HG03064 (cell line): ENCODE measurements around the gene SGMS1.
"Not testable (repeated sequence)": the region's sequence is repeated elsewhere in the genome, so short reads cannot be mapped to it uniquely, and the experiment has no call there.

Source experiments
- ATAC-seq: cut with Tn5 transposase; IDR thresholded peaks from one replicate; pipeline ENCODE4 v1.9.1; 2021; ENCODE audit warnings: low read depth; ENCODE audit not compliant: unreplicated experiment

Gene SGMS1

GRCh38 chr10:50585921-50586739, 37.6 kb downstream of the SGMS1 start:
- no peak for ATAC-seq

DNA sequence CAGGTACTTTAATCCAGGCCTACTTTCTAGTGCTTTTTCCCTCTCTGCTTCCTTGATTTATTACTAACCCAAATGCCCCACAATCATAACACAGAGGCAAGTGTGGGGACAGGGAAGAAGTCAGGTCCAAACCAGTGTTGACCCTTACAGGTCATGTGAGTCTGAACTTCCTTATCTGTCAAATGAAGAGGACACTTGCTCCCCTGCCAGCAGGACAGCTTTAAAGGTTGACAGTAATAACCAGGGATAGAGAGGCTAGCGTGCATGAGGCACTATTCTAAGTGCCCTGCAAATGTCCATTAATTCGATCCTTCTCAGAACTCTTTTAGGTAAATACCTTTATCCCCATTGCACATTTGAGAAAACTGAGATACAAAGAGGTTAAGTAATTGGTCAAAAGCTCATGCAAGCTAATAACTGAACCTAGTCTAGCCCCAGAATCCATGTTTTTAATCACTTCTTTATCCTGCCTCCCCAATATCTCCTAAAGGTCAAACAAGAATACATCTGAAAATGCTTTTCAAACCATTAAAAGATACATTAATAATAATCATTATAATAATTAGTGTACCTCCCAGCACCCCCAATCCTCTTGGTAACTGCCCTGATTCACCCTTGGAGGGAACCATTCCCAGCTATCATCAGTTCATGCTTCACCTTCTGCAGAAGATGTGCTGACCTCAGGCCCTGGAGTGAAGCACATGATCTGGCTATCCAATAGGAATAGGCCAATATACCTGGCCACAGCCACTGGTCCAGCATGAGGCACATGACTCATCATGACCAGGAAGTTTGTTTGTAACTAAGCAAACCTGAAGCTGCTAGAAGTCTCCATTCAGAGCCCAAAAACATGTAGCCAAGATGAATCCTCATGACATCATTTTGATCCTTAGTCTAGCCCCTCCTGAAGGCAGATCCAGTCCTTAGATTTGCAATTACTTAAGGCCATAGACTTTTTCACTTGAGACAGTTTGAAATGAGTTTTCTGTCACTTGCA, 40.7 kb downstream of the SGMS1 start:
- ATAC-seq: no peak

DNA sequence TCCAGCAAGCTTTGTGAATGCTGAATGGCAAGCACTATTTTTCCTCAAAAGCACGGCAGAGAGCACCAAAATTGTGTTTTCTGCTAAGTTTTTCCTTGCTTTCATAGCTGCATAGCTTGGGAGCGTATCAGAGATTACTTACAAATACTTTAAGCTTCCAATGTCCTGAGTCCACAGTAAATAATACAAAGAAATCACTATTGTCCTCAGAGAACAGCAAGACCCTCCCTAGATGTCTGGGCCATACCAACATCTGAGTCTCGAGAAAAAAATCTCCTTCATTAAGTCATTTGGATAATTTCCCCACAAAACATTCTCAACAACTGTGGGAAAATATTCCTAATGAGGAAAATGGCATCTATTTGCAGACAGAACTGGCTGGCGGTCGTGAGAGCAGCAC, 41.7 kb downstream of the SGMS1 start:
- no peak for ATAC-seq

DNA sequence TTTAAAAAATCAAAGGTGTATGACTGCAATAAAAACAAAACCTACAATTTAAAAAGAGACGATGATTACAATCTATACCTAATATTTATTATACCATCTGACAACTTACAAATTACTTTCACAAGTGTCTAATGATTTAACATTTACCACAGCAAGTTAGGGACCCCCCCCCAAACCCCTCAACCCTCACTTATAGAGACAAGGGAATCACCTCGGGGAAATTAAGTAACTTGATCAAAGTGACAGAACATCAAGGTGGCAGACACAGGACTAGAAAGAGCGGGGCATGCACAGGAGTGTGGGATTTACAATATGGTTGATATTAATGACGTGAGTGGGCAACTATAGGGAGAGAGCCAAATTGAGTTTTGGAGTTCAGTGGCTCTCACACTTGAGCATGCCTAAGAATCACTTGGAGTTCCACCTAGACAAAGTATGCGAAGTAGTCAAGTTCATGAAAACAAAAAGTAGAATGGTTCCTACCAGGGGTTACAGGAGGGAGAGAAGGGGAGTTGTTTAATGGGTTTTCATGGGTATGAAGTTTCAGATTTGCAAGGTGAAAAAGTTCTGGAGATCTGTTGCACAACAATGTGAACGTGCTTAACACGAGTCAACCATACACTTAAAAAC, 43.4 kb downstream of the SGMS1 start:
- no peak for ATAC-seq

- no peak for ATAC-seq
Observed at GRCh38 chr10:50579491-50580261, 44.1 kb downstream of the SGMS1 start.

DNA sequence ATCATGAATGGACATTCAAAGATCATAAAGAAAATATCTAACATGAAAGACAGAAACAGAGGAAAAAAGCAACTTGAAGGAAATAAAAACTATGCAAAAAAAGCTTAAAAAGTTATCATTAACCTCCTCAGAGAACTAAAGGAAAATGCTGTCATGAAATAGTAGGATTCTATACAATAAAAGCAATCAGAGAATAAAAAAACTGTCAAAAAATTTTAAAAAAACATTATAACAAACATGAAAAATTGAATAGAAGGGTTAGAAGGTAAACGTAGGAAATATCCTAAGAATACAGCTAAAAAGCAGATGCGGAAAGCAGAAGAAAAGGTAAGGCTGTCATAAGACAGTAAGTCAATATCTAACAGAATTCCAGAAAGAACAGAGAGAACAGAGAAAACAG, 44.8 kb downstream of the SGMS1 start:
- ATAC-seq: no peak

- no peak for ATAC-seq
Observed at GRCh38 chr10:50577681-50578350, 45.9 kb downstream of the SGMS1 start.

GRCh38 chr10:50577010-50577409, 46.7 kb downstream of the SGMS1 start:
- ATAC-seq: no peak

- no peak for ATAC-seq
Observed at GRCh38 chr10:50576245-50576815, 47.4 kb downstream of the SGMS1 start.

DNA sequence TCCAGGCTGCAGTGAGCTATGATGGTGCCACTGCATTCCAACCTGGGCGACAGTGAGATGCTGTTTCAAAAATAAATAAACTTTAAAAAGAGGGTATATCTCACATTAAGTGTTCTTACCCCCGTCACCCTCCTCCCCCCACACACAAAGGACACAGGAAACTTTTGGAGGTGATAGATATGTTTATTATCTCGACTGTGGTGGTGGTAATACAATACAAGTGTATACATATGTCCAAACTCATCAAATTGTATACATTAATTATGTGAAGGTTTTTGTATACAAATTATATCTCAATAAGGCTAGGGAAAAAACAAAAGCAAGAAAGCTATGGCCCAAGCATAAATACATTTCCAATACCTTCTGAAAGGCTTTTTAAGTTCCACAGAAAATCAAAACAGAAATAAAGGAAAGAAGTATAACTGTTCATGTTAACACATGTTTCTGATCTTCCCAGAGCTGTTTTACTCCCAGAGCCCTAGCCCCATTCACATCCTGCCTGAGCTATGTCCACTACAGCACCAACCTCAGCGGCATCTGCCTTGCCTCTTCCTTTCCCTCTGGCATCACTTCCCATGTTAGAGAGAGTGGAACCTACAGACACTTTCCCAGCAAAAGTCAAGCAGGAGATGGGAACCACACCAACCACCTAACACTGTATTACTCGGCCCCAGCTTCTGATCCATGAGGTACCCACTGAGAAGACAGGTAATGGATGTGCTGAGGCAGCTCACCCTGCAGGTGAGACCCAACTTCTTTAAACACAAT, 48.1 kb downstream of the SGMS1 start:
- no peak for ATAC-seq

- no peak for ATAC-seq
Observed at GRCh38 chr10:50574931-50575330, 48.8 kb downstream of the SGMS1 start.

DNA sequence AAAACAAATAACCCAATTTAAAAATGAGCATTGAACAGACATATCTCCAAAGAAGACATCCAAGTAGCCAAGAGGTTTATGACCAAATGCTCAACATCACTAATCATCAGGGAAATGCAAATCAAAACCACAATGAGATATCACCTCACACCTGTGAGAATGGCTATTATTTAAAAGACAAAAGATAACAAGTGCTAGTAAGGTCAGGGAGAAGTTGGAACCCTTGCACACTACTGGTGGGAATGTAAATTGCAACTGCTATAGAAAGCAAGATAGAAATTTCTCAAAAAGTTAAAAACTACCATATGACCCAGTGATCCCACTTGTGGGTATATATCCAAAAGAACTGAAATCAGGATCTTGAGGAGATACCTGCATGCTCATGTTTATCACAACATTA, 49.5 kb downstream of the SGMS1 start:
- no peak for ATAC-seq

GRCh38 chr10:50572017-50572491, 51.7 kb downstream of the SGMS1 start:
- no peak for ATAC-seq

GRCh38 chr10:50568750-50569149, 55.0 kb downstream of the SGMS1 start:
- ATAC-seq: not testable (repeated sequence)

DNA sequence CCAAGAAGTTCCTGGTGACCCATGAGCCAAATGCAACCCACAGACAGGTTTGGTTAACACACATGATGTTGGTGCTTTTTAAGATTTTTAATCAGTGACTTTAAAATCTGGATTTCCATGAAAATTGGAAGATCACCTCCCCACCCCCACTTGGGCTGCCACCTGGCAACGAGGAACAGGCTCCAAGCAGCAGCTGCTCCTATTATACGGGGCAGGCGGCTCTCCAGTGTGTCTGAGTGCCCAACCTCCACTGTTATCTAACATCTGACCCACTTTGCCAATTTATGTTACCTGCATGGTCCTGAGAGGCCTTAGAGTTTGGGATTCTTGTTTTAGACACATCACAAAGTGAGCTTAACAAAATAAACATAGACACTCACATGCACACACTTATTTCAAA, 56.4 kb downstream of the SGMS1 start:
- no peak for ATAC-seq

DNA sequence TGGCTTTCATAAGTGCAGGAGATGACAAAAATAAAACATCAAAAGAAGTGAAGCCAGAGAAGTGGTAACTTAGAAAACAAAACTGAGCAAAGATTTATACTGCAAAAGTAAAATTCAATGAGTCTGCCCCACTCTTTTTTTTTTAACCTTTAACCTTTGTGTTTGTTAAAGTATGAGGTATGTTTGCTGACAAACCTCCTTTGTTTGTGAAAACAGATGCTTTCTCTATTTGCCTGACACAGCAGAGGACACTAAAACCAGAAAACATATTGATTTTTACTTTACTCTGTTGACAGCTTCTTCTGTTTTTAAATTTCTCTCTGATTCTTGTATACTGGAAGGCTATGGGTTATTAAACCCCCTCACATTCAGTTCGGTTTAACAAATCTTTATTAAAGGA, 57.6 kb downstream of the SGMS1 start:
- no peak for ATAC-seq

- ATAC-seq: no peak
Observed at GRCh38 chr10:50565301-50566083, 58.3 kb downstream of the SGMS1 start.

DNA sequence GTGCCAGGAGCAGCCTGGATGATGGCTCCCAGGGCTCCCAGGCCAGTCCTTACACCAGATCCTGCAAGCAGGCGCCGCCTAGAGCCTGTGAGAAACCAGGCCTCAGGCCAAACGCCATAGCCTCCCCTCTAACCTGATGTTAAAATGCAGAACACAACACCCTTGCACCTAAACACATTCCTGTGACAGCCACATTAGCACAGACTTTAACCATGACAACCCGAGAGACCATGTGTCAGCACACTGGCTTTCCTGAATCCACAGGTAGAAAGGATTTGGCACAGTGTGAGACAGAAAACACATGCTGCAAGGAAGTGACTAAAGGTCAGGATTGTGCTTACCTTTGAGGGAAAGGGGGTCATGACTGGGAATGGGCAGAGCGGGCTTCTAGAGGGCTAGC, 59.9 kb downstream of the SGMS1 start:
- no peak for ATAC-seq
